GM13976 (cell line): Measurements from ENCODE around the gene VIPR2.

Experiments
- DNase-seq: peaks from one replicate; pipeline ENCODE4 v3.0.0; 2012; ENCODE audit warnings: low spot score
- CTCF ChIP-seq: IDR thresholded peaks from 2 replicates; pipeline ENCODE4 v1.5.1; 2012; ENCODE audit warnings: borderline replicate concordance, mild to moderate bottlenecking; ENCODE audit not compliant: insufficient read depth; ENCODE audit errors: extremely low read depth, missing control alignments, control extremely low read depth
- in situ Hi-C: fragments of 300-500 bp; cut with MboI; formaldehyde crosslinking; loops from one replicate; pipeline ENCODE4 v1.12.0; 2022; ENCODE audit warnings: low sequenced_read_pairs, mixed read lengths, inconsistent platforms; ENCODE audit not compliant: unreplicated experiment

The VIPR2 gene

GRCh38 chr7:159034394-159034793, 110.3 kb downstream of the VIPR2 start:
- no peak for DNase-seq
- in situ Hi-C loops = no loop called here
- no peak for TF ChIP-seq CTCF

GRCh38 chr7:159033956-159034355, 110.7 kb downstream of the VIPR2 start:
- no peak for TF ChIP-seq CTCF
- in situ Hi-C loops = no loop called here

GRCh38 chr7:159033473-159033825, 111.2 kb downstream of the VIPR2 start:
- in situ Hi-C loops = no loop called here
- DNase-seq = no peak
- no peak for TF ChIP-seq CTCF

More at GRCh38 chr7:159033956-159034355, 110.7 kb downstream of the VIPR2 start:
- no peak for DNase-seq

GRCh38 chr7:159032753-159033472, 111.8 kb downstream of the VIPR2 start:
- no peak for TF ChIP-seq CTCF
- in situ Hi-C loops = no loop called here
- no peak for DNase-seq

- in situ Hi-C loops = no loop called here
- no peak for DNase-seq
- TF ChIP-seq CTCF = no peak
Measured at GRCh38 chr7:159032322-159032721, 112.3 kb downstream of the VIPR2 start.

- in situ Hi-C loops = no loop called here
- no peak for DNase-seq
- TF ChIP-seq CTCF = no peak
Measured at GRCh38 chr7:159031750-159032149, 112.9 kb downstream of the VIPR2 start.
